GM12878 (cell line): ENCODE results near the gene TIRAP. TPM values are rescaled to one million over a fixed set of nuclear protein-coding genes. Genes with fewer than 3 reads are reported as not detected.

Source experiments
- ATAC-seq: fragments of 200-7000 bp; cut with Tn5 transposase; 3 replicates; pipeline ENCODE4 v1.9.1; 2020; ENCODE audit warnings: mild to moderate bottlenecking, moderate library complexity
- BruUV-seq: library from RNA; stranded (reverse); fragments of 400-500 nt; replicated peaks from 2 replicates; lab custom pipeline; 2021; lab: Mats Ljungman, UMichigan
- CTCF ChIA-PET: fragments of 300-600 bp; sonication (Branson Sonifier 250); formaldehyde crosslinking; extraction: SDS; loops from one replicate; lab custom pipeline; 2021; ENCODE audit warnings: inconsistent platforms; lab: Yijun Ruan, JAX
- POLR2A ChIA-PET: fragments of 350-600 bp; formaldehyde crosslinking; extraction: SDS; loops from one replicate; lab custom pipeline; 2021; ENCODE audit warnings: inconsistent platforms; lab: Charles Lee
- RAD21 ChIA-PET: fragments of 300-600 bp; sonication (Branson Sonifier 250); formaldehyde crosslinking; loops from one replicate; lab custom pipeline; 2023; ENCODE audit warnings: antibody characterized with exemption; ENCODE audit not compliant: unreplicated experiment; lab: Charles Lee
- SMC1A ChIA-PET: fragments of 300-600 bp; sonication (Branson Sonifier 250); formaldehyde crosslinking; loops from one replicate; lab custom pipeline; 2023; ENCODE audit not compliant: unreplicated experiment, uncharacterized antibody; lab: Charles Lee
- DNase-seq: peaks from one replicate; pipeline ENCODE4 v3.0.0-alpha.2; 2011; ENCODE audit warnings: low read depth, low spot score
- FAIRE-seq: peaks from 3 replicates; lab custom pipeline; 2011; peaks lifted over from hg19 to GRCh38; lab: Jason Lieb, UNC
- H2AFZ ChIP-seq: 2 replicates; pipeline ENCODE4 v1.6.0; 2011; ENCODE audit warnings: low read depth, low read length, control low read depth; ENCODE audit not compliant: control insufficient read depth
- H3K27ac ChIP-seq: 2 replicates; pipeline ENCODE4 v1.5.1; 2011; ENCODE audit warnings: control low read depth; ENCODE audit not compliant: control insufficient read depth, insufficient read depth
- H3K27me3 ChIP-seq, 2 experiments: replicated peaks in 1 of 2; 2 replicates each; pipeline versions ENCODE4 v1.6.0 to v1.6.1; 2011; ENCODE audit warnings: low read length in 1 of 2; ENCODE audit not compliant: control insufficient read depth in 2 of 2, insufficient read depth in 2 of 2
- H3K36me3 ChIP-seq, 2 experiments: 2 replicates each; pipeline ENCODE4 v1.5.1; 2011; ENCODE audit warnings: low read length in 1 of 2; ENCODE audit not compliant: control insufficient read depth in 2 of 2, insufficient read depth in 2 of 2
- H3K4me1 ChIP-seq: 2 replicates; pipeline ENCODE4 v1.6.1; 2011; ENCODE audit warnings: mild to moderate bottlenecking, low read length, moderate library complexity, mixed read lengths; ENCODE audit not compliant: control insufficient read depth, insufficient read depth
- H3K4me2 ChIP-seq: 2 replicates; pipeline ENCODE4 v1.6.0; 2011; ENCODE audit warnings: control low read depth; ENCODE audit not compliant: control insufficient read depth, insufficient read depth
- H3K4me3 ChIP-seq: fragments of 200-600 bp; sonication (generic); 2 replicates; pipeline ENCODE4 v1.5.1; 2016
- H3K79me2 ChIP-seq: 2 replicates; pipeline ENCODE4 v1.6.0; 2011; ENCODE audit warnings: low read length; ENCODE audit not compliant: control insufficient read depth, insufficient read depth
- H3K9ac ChIP-seq: 2 replicates; pipeline ENCODE4 v1.8.0; 2011; ENCODE audit warnings: low read length, control low read depth, mixed read lengths; ENCODE audit not compliant: control insufficient read depth, insufficient read depth
- H3K9me3 ChIP-seq: replicated peaks from 3 replicates; pipeline ENCODE4 v1.5.1; 2011; ENCODE audit warnings: mild to moderate bottlenecking, low read length; ENCODE audit not compliant: control insufficient read depth, insufficient read depth
- H4K20me1 ChIP-seq: 2 replicates; pipeline ENCODE4 v1.6.0; 2011; ENCODE audit not compliant: control insufficient read depth, insufficient read depth
- EGR1 ChIP-seq, 2 experiments: IDR thresholded peaks; 1 replicate in 1 of 2; 2 replicates in 1 of 2; pipeline ENCODE4 v1.6.1; 2011 to 2012; ENCODE audit warnings: low read depth in 2 of 2, low read length in 2 of 2, borderline replicate concordance in 1 of 2, mild to moderate bottlenecking in 1 of 2, moderate library complexity in 1 of 2
- PML ChIP-seq: IDR thresholded peaks from 2 replicates; pipeline ENCODE4 v1.6.1; 2012; ENCODE audit warnings: low read length, inconsistent platforms
- RAD51 ChIP-seq: fragments of 450-650 bp; IDR thresholded peaks from 2 replicates; pipeline ENCODE4 v1.6.1; 2016; ENCODE audit warnings: moderate library complexity, mild to moderate bottlenecking, inconsistent platforms
- SMAD5 ChIP-seq: IDR thresholded peaks from 2 replicates; pipeline ENCODE4 v1.6.1; 2016; ENCODE audit warnings: antibody characterized with exemption, low read depth
- SMC3 ChIP-seq: IDR thresholded peaks from 2 replicates; pipeline ENCODE4 v1.6.1; 2011; ENCODE audit warnings: low read length, improper control_type of control experiment, borderline replicate concordance
- WGBS: methylation state at CpG from one replicate; pipeline ENCODE4 v1.1.6; 2016; ENCODE audit warnings: low lambda C conversion rate; ENCODE audit not compliant: insufficient replicate concordance, insufficient coverage; ENCODE audit errors: missing lambda C conversion rate; 5-methylcytosine and 5-hydroxymethylcytosine counted together
- in situ Hi-C: fragments of 300-500 bp; cut with MboI; formaldehyde crosslinking; loops from 9 replicates; pipeline ENCODE4 v1.14.3; 2018; ENCODE audit warnings: mixed read lengths
- intact Hi-C: fragments of 100-400 bp; cut with micrococcal nuclease; formaldehyde crosslinking; loops from one replicate; pipeline ENCODE4 v1.14.2; 2022; ENCODE audit not compliant: unreplicated experiment
- polyA plus RNA-seq, 11 experiments: library from polyadenylated mRNA; depleted of rRNA in 4 of 11; unstranded in 6 of 11; stranded (reverse) in 5 of 11; fragments of >200 nt; fragmentation: Nextera tagmentation in 4 of 11; fragmentation: Illumina TruSeq in 1 of 11; extraction: Ambion mirVana in 4 of 11; extraction: Trizol in 1 of 11; gene quantifications; 1 replicate in 1 of 11; 2 replicates in 10 of 11; pipeline versions ENCODE4 v1.2.1 to v1.2.3, GENCODE V29; 2011 to 2016; ENCODE audit warnings: inconsistent platforms in 2 of 11, missing spikeins in 2 of 11, low read depth in 1 of 11
- total RNA-seq, 4 experiments: library from RNA; depleted of rRNA in 3 of 4; stranded (reverse); fragments of >200 nt in 3 of 4; fragmentation: Illumina TruSeq in 1 of 4; extraction: Trizol in 1 of 4; gene quantifications; 2 replicates each; pipeline versions ENCODE4 v1.2.1 to v1.2.3, GENCODE V29; 2013 to 2021
- TF ChIP-seq, protein P1 (sequence below): IDR thresholded peaks from 2 replicates; pipeline ENCODE4 v1.6.1; 2012; ENCODE audit warnings: low read length, inconsistent platforms

The TIRAP gene
- total and polyA plus RNA-seq, 10 of the 15 experiments (the other 5 are each of a cell fraction or from before 2014, with no cell fraction given), result 0.76 to 9.9 (median 4.7) TPM

DNA sequence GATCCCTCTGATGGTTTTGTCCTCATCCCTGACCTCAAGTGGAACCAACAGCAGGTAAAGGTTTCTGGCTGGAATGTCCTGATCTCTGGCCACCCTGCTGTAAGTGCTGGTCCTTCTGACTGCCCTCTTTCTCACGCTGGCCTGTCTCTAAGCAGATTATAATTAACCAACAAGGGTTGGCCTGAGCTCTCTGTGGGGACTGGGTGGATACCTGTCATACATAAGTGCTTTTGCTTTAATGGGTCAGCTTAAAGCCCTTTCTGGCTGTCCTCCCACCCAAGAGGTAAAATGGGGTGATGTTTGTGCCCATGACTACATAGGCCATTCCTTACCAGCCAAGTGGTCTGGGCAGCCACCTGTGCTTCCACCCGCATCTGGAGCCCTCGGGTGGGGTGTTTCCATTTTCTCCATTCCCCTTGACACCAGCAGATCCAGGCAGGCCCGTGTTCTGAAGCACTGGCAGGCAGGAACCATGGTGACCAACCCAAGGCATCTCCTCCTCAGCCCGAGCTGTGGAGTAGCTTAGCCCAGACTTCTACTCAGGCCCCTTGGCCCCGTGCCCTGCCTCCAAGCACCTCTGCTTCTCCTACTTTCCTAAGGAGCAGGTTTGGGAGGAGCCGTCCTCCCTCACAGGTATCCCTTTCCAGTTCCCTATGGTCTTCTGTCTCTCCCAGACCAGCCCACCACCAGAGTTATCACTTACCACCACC, 55.6 kb downstream of the TIRAP start:
- 91% methylated on average over 7 of the region's 7 CpGs for WGBS

GRCh38 chr11:126339073-126339862, 56.4 kb downstream of the TIRAP start:
- Histone ChIP-seq H3K4me2 (no peak overlapping the region), H3K27me3 (no peaks in the 10 kb centered on the region)
- WGBS, result 71% methylated on average over 15 of the region's 15 CpGs
- RAD21 ChIA-PET, result no interaction called here
- DNase-seq, result no peak
- ATAC-seq, result no peak
- TF ChIP-seq, protein P1, sequence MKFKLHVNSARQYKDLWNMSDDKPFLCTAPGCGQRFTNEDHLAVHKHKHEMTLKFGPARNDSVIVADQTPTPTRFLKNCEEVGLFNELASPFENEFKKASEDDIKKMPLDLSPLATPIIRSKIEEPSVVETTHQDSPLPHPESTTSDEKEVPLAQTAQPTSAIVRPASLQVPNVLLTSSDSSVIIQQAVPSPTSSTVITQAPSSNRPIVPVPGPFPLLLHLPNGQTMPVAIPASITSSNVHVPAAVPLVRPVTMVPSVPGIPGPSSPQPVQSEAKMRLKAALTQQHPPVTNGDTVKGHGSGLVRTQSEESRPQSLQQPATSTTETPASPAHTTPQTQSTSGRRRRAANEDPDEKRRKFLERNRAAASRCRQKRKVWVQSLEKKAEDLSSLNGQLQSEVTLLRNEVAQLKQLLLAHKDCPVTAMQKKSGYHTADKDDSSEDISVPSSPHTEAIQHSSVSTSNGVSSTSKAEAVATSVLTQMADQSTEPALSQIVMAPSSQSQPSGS, result no peak
- TF ChIP-seq SMAD5, result no peak
- TF ChIP-seq RAD51, result no peak
- TF ChIP-seq, all 136 proteins: peak for 0
- BruUV-seq, result no TSS peak
- no peak for FAIRE-seq
- POLR2A ChIA-PET, result no interaction called here
- Histone ChIP-seq H3K9ac (no peak overlapping the region), H4K20me1 (no peaks in the 10 kb centered on the region), H3K4me3 (no peak overlapping the region), H3K27ac (no peak overlapping the region), H3K79me2 (no peaks in the 10 kb centered on the region), H2AFZ (no peak overlapping the region), H3K9me3 (no peaks in the 10 kb centered on the region), H3K36me3 (peaks cover 24 to 32% of the 10 kb centered on the region in 2 experiments), H3K4me1 (peaks cover 10% of the 10 kb centered on the region)
- intact Hi-C loops (no loop called here), in situ Hi-C loops (no loop called here)
- CTCF ChIA-PET, result no interaction called here
- SMC1A ChIA-PET, result interaction anchor here (2.5 kb wide), 1 partner anchor 141 kb away, joined by 9 read pairs; no protein-coding TSS in a partner anchor

More for the DNA sequence above, 55.6 kb downstream of the TIRAP start:
- Histone ChIP-seq H3K36me3 (peaks cover 21 to 29% of the 10 kb centered on the region in 2 experiments), H3K4me2 (no peak overlapping the region), H3K27me3 (no peaks in the 10 kb centered on the region), H2AFZ (no peak overlapping the region), H3K4me1 (peaks cover 10% of the 10 kb centered on the region)
- in situ Hi-C loops, result no loop called here
- no peak for ATAC-seq
- RAD21 ChIA-PET, result no interaction called here
- CTCF ChIA-PET, result no interaction called here
- TF ChIP-seq SMC3, result no peak
- no peak for TF ChIP-seq PML
- no peak for TF ChIP-seq EGR1 (IDR thresholded peaks at IDR 0.05; ENCODE audit: borderline replicate concordance in 1 of 2, low read depth in 2 of 2, low read length in 2 of 2)
- TF ChIP-seq, all 136 proteins: peak for 0
- DNase-seq (no peak), FAIRE-seq (no peak)
- Histone ChIP-seq H3K9ac (no peak overlapping the region), H3K4me3 (no peak overlapping the region), H3K27ac (no peak overlapping the region), H3K79me2 (no peaks in the 10 kb centered on the region), H4K20me1 (no peaks in the 10 kb centered on the region), H3K9me3 (no peaks in the 10 kb centered on the region)
- intact Hi-C loops, result no loop called here
- ChIA-PET POLR2A (no interaction called here), SMC1A (interaction anchor here (2.5 kb wide), 1 partner anchor 142 kb away, joined by 9 read pairs; no protein-coding TSS in a partner anchor)
- no TSS peak for BruUV-seq
